ENCODE measurements around the gene OOEP.

The OOEP gene

GRCh38 chr6:73348550-73349204 is 21.0 kb downstream of the OOEP start:
- no peak for TF ChIP-seq ZFX (IDR thresholded peaks at IDR 0.05)
- H3K27ac ChIP-seq: no peak overlapping the region

DNA sequence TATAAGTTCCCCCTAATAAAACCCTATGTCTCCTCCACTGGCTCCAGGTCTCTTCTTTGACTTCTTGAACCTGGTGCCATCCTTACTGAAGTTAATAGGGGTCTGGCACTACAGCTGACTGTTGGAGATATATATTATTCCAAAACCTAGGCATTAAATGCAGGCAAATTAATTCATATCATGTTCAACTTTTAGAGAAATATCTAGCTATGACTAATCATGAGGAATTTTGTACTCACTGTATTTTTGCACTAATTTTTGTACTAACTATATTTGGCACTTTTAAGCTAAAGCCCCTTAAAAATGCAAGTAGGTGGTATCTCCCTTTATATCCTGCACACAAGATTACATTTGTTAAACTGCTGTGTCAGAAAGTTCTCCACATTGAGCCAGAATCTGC is 26.5 kb downstream of the OOEP start:
- TF ChIP-seq ZFX (IDR thresholded peaks at IDR 0.05) (no peak), CTCF (conservative IDR thresholded peaks at IDR 0.05) (no peak)
- no peak overlapping the region for H3K27ac ChIP-seq

GRCh38 chr6:73342174-73342573 is 27.5 kb downstream of the OOEP start:
- H3K27ac ChIP-seq: no peak overlapping the region
- no peak for TF ChIP-seq CTCF (conservative IDR thresholded peaks at IDR 0.05)
- TF ChIP-seq ZFX (IDR thresholded peaks at IDR 0.05): no peak

- no peak overlapping the region for H3K27ac ChIP-seq
- TF ChIP-seq ZFX (IDR thresholded peaks at IDR 0.05) (no peak), CTCF (conservative IDR thresholded peaks at IDR 0.05) (no peak)
Measured at GRCh38 chr6:73341335-73341734, 28.4 kb downstream of the OOEP start.

DNA sequence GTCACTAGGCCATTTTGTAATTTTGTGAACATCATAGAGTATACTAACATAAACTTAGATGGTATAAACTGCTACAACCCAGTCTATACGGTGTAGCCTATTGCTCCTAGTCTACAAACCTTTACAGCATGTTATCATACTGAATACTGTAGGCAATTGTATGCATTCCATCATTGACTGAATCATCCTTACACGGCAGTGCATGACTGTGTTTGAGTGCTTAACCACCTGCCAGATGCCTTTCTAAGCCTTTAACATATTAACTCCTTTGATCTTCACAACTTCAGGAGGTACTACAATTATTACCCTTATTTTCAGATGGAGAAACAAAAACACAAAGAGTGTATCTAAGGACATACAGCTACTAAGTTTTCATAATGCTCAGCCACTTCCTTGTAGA is 29.6 kb downstream of the OOEP start:
- TF ChIP-seq CTCF (conservative IDR thresholded peaks at IDR 0.05) (no peak), ZFX (IDR thresholded peaks at IDR 0.05) (no peak)
- no peak overlapping the region for H3K27ac ChIP-seq

- TF ChIP-seq CTCF (conservative IDR thresholded peaks at IDR 0.05) (no peak), ZFX (IDR thresholded peaks at IDR 0.05) (no peak)
Measured at GRCh38 chr6:73339340-73339739, 30.4 kb downstream of the OOEP start.

DNA sequence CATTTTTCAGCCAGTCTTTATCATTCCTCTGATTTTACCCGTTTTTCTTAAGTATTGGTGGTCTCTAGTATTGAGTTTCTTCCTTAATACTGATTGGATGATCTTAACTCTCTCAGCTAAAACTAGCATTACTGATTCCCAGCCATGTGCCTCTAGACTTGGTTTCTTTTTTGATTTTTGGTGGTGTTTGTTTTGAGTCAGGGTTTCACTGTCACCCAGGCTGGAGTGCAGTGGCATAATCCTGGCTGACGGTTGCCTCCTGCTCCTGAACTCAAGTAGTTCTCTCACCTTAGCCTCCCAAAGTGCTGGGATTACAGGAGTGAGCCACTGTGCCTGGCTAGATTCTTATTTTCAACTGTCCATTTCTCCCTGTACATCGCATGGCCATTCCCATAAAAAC is 40.5 kb downstream of the OOEP start:
- TF ChIP-seq ZFX (IDR thresholded peaks at IDR 0.05): no peak

More at GRCh38 chr6:73339340-73339739, 30.4 kb downstream of the OOEP start:
- H3K27ac ChIP-seq: no peak overlapping the region

DNA sequence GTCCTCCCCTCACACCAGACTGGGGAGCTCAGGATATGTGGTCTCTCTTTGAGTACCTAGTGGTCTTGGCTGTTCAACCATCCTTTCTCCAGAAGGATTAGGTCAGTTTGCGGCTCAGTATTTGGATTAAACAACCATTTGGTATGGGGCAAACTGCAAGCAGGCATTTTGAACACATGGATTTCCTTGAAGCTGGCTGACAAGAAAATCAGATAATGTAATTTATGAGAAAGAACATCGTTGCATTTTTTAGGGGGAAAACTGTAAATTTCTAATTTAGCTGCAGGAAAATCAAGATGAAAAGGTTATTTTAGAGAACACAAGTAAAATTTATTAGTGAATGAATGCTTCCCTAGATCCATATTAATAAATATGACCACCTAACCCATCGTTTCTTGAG is 40.9 kb downstream of the OOEP start:
- no peak overlapping the region for H3K27ac ChIP-seq
- no peak for TF ChIP-seq CTCF (conservative IDR thresholded peaks at IDR 0.05)
- no peak for TF ChIP-seq ZFX (IDR thresholded peaks at IDR 0.05)

More for the DNA sequence above, 40.5 kb downstream of the OOEP start:
- H3K27ac ChIP-seq: no peak overlapping the region
